Lung (tissue), 12 donors: ENCODE data around the gene ABHD8. TPM values are rescaled to one million over a fixed set of nuclear protein-coding genes. Genes with fewer than 3 reads are reported as not detected.
A peak's percentile ranks its signal among the peaks of the same experiment; 100 is the strongest.

Source experiments
- ATAC-seq: fragments of 200-7000 bp; cut with Tn5 transposase; one replicate; pipeline ENCODE4 v1.9.1; 2020; ENCODE audit warnings: moderate number of reproducible peaks; ENCODE audit not compliant: insufficient read depth, low FRiP score
- DNase-seq, 3 donors: peaks; one replicate each; pipeline ENCODE4 v3.0.0-alpha.2; 2013 to 2017
- H3K27ac ChIP-seq, 2 donors: one replicate each; pipeline ENCODE4 v1.5.1; 2013; ENCODE audit warnings: mild to moderate bottlenecking in 2 of 2, moderate library complexity in 2 of 2, control low read depth in 1 of 2, inconsistent platforms in 1 of 2, low read depth in 1 of 2, low read length in 1 of 2
- H3K27me3 ChIP-seq, 3 donors: one replicate each; pipeline ENCODE4 v1.5.1; 2013; ENCODE audit warnings: low read length in 2 of 3; ENCODE audit not compliant: control insufficient read depth in 3 of 3, insufficient read depth in 3 of 3
- H3K36me3 ChIP-seq, 4 donors: one replicate each; pipeline ENCODE4 v1.5.1; 2013; ENCODE audit warnings: low read length in 4 of 4, mild to moderate bottlenecking in 1 of 4, moderate library complexity in 1 of 4; ENCODE audit not compliant: control insufficient read depth in 4 of 4, insufficient read depth in 4 of 4
- H3K4me1 ChIP-seq, 5 donors: one replicate each; pipeline ENCODE4 v1.5.1; 2013; ENCODE audit warnings: low read length in 5 of 5, mild to moderate bottlenecking in 2 of 5, moderate library complexity in 1 of 5; ENCODE audit not compliant: control insufficient read depth in 5 of 5, insufficient read depth in 5 of 5
- H3K4me3 ChIP-seq: one replicate; pipeline ENCODE4 v1.5.1; 2013; ENCODE audit warnings: mild to moderate bottlenecking, control low read depth, moderate library complexity
- H3K9ac ChIP-seq, 2 donors: one replicate each; pipeline ENCODE4 v1.5.1; 2013; ENCODE audit warnings: low read length in 2 of 2, control low read depth in 1 of 2; ENCODE audit not compliant: insufficient read depth in 1 of 2
- H3K9me3 ChIP-seq, 4 donors: one replicate each; pipeline ENCODE4 v1.5.1; 2013; ENCODE audit warnings: low read length in 3 of 4, mild to moderate bottlenecking in 1 of 4, moderate library complexity in 1 of 4; ENCODE audit not compliant: control insufficient read depth in 4 of 4, insufficient read depth in 3 of 4
- CTCF ChIP-seq: IDR thresholded peaks from 2 replicates; pipeline ENCODE4 v1.5.1; 2012; ENCODE audit warnings: mild to moderate bottlenecking; ENCODE audit errors: control extremely low read depth, extremely low read depth
- WGBS, 2 donors: extraction: QIAGEN DNeasy Blood & Tissue Kit; methylation state at CpG; one replicate each; pipeline ENCODE4 v1.1.7; 2013; 5-methylcytosine and 5-hydroxymethylcytosine counted together
- polyA plus RNA-seq, 2 donors: library from polyadenylated mRNA; stranded (reverse); fragments of 200-250 nt; gene quantifications; one replicate each; pipeline ENCODE4 v1.2.1, GENCODE V29; 2013
- total RNA-seq, 2 donors: library from RNA; depleted of rRNA in 1 of 2; stranded (reverse); fragments of >200 nt in 1 of 2; gene quantifications; one replicate each; pipeline ENCODE4 v1.2.1, GENCODE V29; 2014 to 2021
- donor health status: control.
- donor health status: control.
- donor health status: Bipolar disorder and iron deficiency.
- donor health status: healthy.
- donor health status: DM: yes; HTN: yes; CAD: no.

ABHD8 gene
- total and polyA plus RNA-seq, 4 donors = 12.8 to 23.0 (median 15.1) TPM

- TF ChIP-seq CTCF = no peak
- Histone ChIP-seq H3K27ac (no peak overlapping the region), H3K36me3 (peaks cover 0 to 8% (median 2%) of the 10 kb centered on the region in 4 donors), H3K9ac (no peak overlapping the region), H3K9me3 (no peaks in the 10 kb centered on the region), H3K4me1 (peaks cover 0 to 21% (median 5%) of the 10 kb centered on the region in 5 donors), H3K4me3 (no peak overlapping the region), H3K27me3 (no peaks in the 10 kb centered on the region)
- ATAC-seq = no peak
- WGBS, 2 donors = 93 to 97% methylated on average over 30 of the region's 30 CpGs
- no peak for DNase-seq
These were observed 35.3 kb upstream of the ABHD8 start for GRCh38 chr19:17338433-17339078.

- no peaks in the 10 kb centered on the region for H3K27me3 ChIP-seq
- H3K9ac ChIP-seq = peak overlapping the region; percentile 16 to 51
- no peak for TF ChIP-seq CTCF
- no peak for ATAC-seq
- WGBS, 2 donors = 7 to 8% methylated on average over 50 of the region's 50 CpGs
- H3K4me1 ChIP-seq = peaks cover 0 to 21% (median 5%) of the 10 kb centered on the region in 5 donors
- H3K36me3 ChIP-seq = peaks cover 0 to 8% (median 2%) of the 10 kb centered on the region in 4 donors
- H3K27ac ChIP-seq = peak overlapping the region; percentile 34 to 95
- H3K4me3 ChIP-seq = peak overlapping the region; percentile 74
- no peaks in the 10 kb centered on the region for H3K9me3 ChIP-seq
- DNase-seq = no peak
These were observed 34.6 kb upstream of the ABHD8 start for GRCh38 chr19:17337675-17338432.

- Histone ChIP-seq H3K4me3 (peak within 1 kb of the TSS; percentile 74), H3K9me3 (no peaks in the 10 kb centered on the region), H3K27ac (peak within 1 kb of the TSS; percentile 94 to 95), H3K27me3 (no peaks in the 10 kb centered on the region), H3K36me3 (peaks cover 0 to 11% (median 2%) of the 10 kb centered on the region in 4 donors), H3K9ac (peak within 1 kb of the TSS; percentile 16 to 78), H3K4me1 (peaks cover 0 to 21% (median 5%) of the 10 kb centered on the region in 5 donors)
- WGBS, 2 donors = 0 to 1% methylated on average over 40 to 41 of the region's 41 CpGs
- no peak for TF ChIP-seq CTCF
- DNase-seq (peak; percentile 96 to 99 (median 99)), ATAC-seq (peak; percentile 89)
These were observed 33.8 kb upstream of the ABHD8 start, which contains the start of gene GTPBP3 for GRCh38 chr19:17336872-17337674. Gene GTPBP3, plus strand, starts transcription at chr19:17337553. Its CDS starts 59 bp downstream, at chr19:17337612.
